ENCODE results near the gene CA4. TPM values are rescaled to one million over a fixed set of nuclear protein-coding genes. Genes with fewer than 3 reads are reported as not detected.
A peak's percentile ranks its signal among the peaks of the same experiment; 100 is the strongest.
"Not testable (repeated sequence)": the region's sequence is repeated elsewhere in the genome, so short reads cannot be mapped to it uniquely, and the experiment has no call there.

CA4 gene
- total RNA-seq, 4 donors from 2014 or later: 15.7 to 359 (median 246) TPM

DNA sequence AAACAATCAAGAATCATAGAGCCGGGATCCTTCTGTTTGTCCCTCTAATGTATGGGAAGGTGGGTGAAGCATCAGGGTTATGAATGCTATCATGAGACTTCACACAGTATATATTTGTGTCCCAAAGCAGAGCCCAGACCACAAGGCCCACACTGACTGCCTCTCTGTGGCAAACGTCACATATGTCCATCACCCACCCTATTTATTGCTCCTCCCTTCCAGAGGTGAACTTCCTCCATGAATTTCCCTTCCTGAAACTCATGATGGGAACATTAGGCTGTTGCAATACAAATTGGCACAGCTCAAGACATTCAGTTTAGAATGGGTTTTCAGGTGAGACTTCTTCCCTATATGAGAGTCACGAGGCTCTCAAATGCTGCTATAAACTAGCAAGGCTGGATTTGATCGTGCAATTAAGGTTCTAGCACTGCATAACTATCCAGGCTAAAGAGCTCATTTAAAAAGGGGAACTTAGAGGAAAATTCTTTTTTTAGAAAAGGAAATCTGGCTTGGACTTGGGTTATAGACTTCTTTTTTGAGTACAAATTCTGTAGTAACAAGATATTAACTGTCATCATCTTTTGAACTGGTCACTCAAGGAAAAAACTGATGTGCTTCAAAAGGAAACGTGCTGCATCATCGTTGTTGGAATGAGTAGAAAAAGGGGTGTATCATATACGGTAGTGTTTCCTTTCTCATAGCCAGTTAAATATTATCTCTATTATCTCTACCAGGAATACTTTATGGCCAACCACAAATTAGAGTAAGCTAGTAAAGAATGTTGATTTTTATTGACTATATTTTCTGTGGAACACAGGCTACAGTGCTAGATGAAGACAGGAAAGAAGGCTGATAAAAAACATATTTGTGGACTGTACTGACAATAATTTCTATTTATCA lies 37.3 kb downstream of the CA4 start:
- intact Hi-C loops (cut with DNase I; ENCODE audit: low total_unique reads); in situ Hi-C loops (cut with MboI; ENCODE audit: low pct_ligation_motif_present in 1 of 4, low pct_unique_long_range_greater_than_20kb in 1 of 4, low sequenced_read_pairs in 3 of 4); H3K9me3 ChIP-seq; H3K27me3 ChIP-seq; DNase-seq; H3K4me3 ChIP-seq: not testable (repeated sequence)
- Histone ChIP-seq H3K27ac (peak overlapping the region; percentile 28 to 80 (median 71)), H3K4me1 (peaks cover 4 to 28% (median 14%) of the 10 kb centered on the region in 4 donors), H3K36me3 (peaks cover 0 to 39% (median 0%) of the 10 kb centered on the region in 4 donors)
- 33 to 50% methylated on average over 5 to 7 of the region's 7 CpGs for WGBS, 2 donors (ENCODE audit: low coverage in 1 of 2)

DNA sequence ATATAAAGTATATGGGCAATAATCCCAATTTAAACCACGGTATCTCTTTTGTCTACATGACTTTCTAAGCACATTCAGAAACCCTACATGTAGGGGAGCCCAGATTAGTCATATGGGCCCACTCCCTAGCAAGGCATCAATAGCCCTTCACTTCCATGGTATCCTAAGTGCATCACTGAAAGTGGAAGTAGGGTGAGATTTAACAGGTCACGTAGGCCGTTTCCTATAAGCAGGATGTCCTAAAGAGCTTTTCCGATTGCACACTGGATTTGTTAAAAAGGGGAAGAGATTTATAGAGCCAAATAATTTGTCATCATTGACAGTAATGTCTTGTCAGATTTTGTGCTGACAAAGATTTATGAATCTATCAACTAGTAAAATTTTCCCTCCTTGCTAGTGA lies 39.0 kb downstream of the CA4 start:
- TF ChIP-seq POLR2A (IDR thresholded peaks at IDR 0.05) (no peak), EP300 (IDR thresholded peaks at IDR 0.05; ENCODE audit: low read depth) (no peak), POLR2AphosphoS5 (IDR thresholded peaks at IDR 0.05) (no peak)
- TF ChIP-seq, protein P1, sequence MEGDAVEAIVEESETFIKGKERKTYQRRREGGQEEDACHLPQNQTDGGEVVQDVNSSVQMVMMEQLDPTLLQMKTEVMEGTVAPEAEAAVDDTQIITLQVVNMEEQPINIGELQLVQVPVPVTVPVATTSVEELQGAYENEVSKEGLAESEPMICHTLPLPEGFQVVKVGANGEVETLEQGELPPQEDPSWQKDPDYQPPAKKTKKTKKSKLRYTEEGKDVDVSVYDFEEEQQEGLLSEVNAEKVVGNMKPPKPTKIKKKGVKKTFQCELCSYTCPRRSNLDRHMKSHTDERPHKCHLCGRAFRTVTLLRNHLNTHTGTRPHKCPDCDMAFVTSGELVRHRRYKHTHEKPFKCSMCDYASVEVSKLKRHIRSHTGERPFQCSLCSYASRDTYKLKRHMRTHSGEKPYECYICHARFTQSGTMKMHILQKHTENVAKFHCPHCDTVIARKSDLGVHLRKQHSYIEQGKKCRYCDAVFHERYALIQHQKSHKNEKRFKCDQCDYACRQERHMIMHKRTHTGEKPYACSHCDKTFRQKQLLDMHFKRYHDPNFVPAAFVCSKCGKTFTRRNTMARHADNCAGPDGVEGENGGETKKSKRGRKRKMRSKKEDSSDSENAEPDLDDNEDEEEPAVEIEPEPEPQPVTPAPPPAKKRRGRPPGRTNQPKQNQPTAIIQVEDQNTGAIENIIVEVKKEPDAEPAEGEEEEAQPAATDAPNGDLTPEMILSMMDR (IDR thresholded peaks at IDR 0.05): no peak
- H3K36me3 ChIP-seq: peaks cover 0 to 24% (median 0%) of the 10 kb centered on the region in 4 donors
- H3K9me3 ChIP-seq: no peaks in the 10 kb centered on the region
- no peak overlapping the region for H3K4me3 ChIP-seq
- peak overlapping the region in 1 of 4 donors; percentile 80 for H3K27ac ChIP-seq
- in situ Hi-C loops (cut with MboI; ENCODE audit: low pct_ligation_motif_present in 1 of 4, low pct_unique_long_range_greater_than_20kb in 1 of 4, low sequenced_read_pairs in 3 of 4) (no loop called here), intact Hi-C loops (cut with DNase I; ENCODE audit: low total_unique reads) (no loop called here)
- peaks cover 4 to 30% (median 16%) of the 10 kb centered on the region in 4 donors for H3K4me1 ChIP-seq
- 93 to 100% methylated on average over 2 to 4 of the region's 4 CpGs for WGBS, 2 donors (ENCODE audit: low coverage in 1 of 2)
- no peak for DNase-seq
- no peaks in the 10 kb centered on the region for H3K27me3 ChIP-seq

DNA sequence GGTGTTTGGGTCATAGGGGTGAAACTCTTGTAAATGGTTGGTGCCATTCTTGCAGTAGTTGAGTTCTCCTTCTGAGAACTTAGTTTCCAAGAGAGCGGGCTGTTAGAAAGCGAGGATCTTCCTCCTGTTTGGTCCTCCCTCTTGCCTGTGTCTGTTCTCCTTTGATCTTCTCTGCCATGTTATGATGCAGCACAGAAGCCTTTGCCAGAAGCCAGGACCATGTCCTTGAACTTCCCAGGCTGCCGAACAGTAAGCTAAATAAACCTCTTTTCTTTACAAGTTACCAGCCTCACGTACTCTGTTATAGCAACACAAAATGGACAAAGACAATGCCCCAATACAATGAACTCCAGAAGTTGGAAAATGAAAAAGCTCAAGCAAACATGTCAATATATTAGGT lies 40.3 kb downstream of the CA4 start:
- WGBS, 2 donors (ENCODE audit: low coverage in 1 of 2): 92 to 97% methylated on average over 4 of the region's 4 CpGs
- in situ Hi-C loops (cut with MboI; ENCODE audit: low pct_ligation_motif_present in 1 of 4, low pct_unique_long_range_greater_than_20kb in 1 of 4, low sequenced_read_pairs in 3 of 4); H3K27me3 ChIP-seq; intact Hi-C loops (cut with DNase I; ENCODE audit: low total_unique reads); H3K27ac ChIP-seq; H3K4me3 ChIP-seq; H3K9me3 ChIP-seq; DNase-seq: not testable (repeated sequence)
- H3K36me3 ChIP-seq: peaks cover 0 to 23% (median 0%) of the 10 kb centered on the region in 4 donors
- H3K4me1 ChIP-seq: peaks cover 4 to 40% (median 18%) of the 10 kb centered on the region in 4 donors

GRCh38 chr17:60193032-60193431 lies 43.3 kb downstream of the CA4 start:
- peaks cover 0 to 21% (median 5%) of the 10 kb centered on the region in 4 donors for H3K4me1 ChIP-seq
- intact Hi-C loops (cut with DNase I; ENCODE audit: low total_unique reads); H3K4me3 ChIP-seq; DNase-seq; in situ Hi-C loops (cut with MboI; ENCODE audit: low pct_ligation_motif_present in 1 of 4, low pct_unique_long_range_greater_than_20kb in 1 of 4, low sequenced_read_pairs in 3 of 4); H3K27ac ChIP-seq; H3K27me3 ChIP-seq; H3K9me3 ChIP-seq: not testable (repeated sequence)
- H3K36me3 ChIP-seq: peaks cover 0 to 22% (median 2%) of the 10 kb centered on the region in 4 donors
- 95 to 97% methylated on average over 3 of the region's 3 CpGs for WGBS, 2 donors (ENCODE audit: low coverage in 1 of 2)

GRCh38 chr17:60193482-60193881 lies 43.7 kb downstream of the CA4 start:
- Histone ChIP-seq H3K27ac (peak overlapping the region in 2 of 4 donors; percentile 17 to 22), H3K4me1 (peaks cover 0 to 18% (median 4%) of the 10 kb centered on the region in 4 donors), H3K27me3 (no peaks in the 10 kb centered on the region), H3K4me3 (no peak overlapping the region), H3K9me3 (no peaks in the 10 kb centered on the region), H3K36me3 (peaks cover 0 to 25% (median 2%) of the 10 kb centered on the region in 4 donors)
- TF ChIP-seq POLR2A (IDR thresholded peaks at IDR 0.05): no peak
- TF ChIP-seq EP300 (IDR thresholded peaks at IDR 0.05; ENCODE audit: low read depth): no peak
- TF ChIP-seq, protein P1 (IDR thresholded peaks at IDR 0.05): no peak
- no peak for TF ChIP-seq POLR2AphosphoS5 (IDR thresholded peaks at IDR 0.05)
- intact Hi-C loops (cut with DNase I; ENCODE audit: low total_unique reads): no loop called here
- WGBS, 2 donors (ENCODE audit: low coverage in 1 of 2): 55 to 72% methylated on average over 2 of the region's 2 CpGs
- in situ Hi-C loops (cut with MboI; ENCODE audit: low pct_ligation_motif_present in 1 of 4, low pct_unique_long_range_greater_than_20kb in 1 of 4, low sequenced_read_pairs in 3 of 4): no loop called here
- DNase-seq: no peak

DNA sequence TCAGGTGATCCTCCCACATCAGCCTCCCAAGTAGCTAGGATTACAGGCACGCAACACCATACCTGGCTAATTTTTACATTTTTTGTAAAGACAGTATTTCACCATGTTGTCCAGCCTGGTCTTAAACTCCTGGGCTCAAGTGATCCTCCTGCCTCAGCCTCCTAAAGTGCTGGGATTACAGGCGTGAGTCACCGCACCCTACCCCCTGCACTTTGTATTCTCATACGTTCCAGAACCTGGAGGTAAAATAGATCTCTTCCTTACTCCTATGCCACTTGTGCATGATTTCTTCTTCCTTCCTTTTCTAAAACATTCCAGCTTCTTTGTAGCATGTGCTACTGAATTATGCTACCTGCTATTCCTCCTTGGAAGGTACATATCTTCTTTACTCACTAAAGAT lies 44.4 kb downstream of the CA4 start:
- peak; percentile 23 for DNase-seq
- Histone ChIP-seq H3K4me1 (peaks cover 0 to 14% (median 4%) of the 10 kb centered on the region in 4 donors), H3K36me3 (peaks cover 0 to 29% (median 2%) of the 10 kb centered on the region in 4 donors), H3K27ac (peak overlapping the region in 2 of 4 donors; percentile 17 to 22)
- H3K4me3 ChIP-seq; in situ Hi-C loops (cut with MboI; ENCODE audit: low pct_ligation_motif_present in 1 of 4, low pct_unique_long_range_greater_than_20kb in 1 of 4, low sequenced_read_pairs in 3 of 4); H3K27me3 ChIP-seq; intact Hi-C loops (cut with DNase I; ENCODE audit: low total_unique reads); H3K9me3 ChIP-seq: not testable (repeated sequence)
- 70 to 91% methylated on average over 3 to 4 of the region's 4 CpGs for WGBS, 2 donors (ENCODE audit: low coverage in 1 of 2)

DNA sequence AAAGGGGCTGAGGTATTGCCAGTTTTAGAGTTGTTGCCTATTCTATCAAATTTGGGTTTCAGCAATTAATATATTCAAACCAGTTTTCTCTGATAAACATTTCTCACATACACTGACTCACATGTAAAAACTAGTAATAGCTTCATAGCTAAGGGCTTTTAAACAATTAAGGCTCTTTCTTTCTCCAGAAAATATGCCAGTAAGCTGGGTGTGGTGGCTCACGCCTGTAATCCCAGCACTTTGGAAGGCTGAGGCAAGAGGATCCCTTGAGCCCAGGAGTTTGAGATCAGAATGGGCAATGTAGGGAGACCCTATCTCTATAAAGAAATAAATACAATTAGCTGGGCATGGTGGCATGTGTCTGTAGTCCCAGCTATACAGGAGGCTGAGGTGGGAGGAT lies 48.9 kb downstream of the CA4 start:
- 60% methylated on average over 1 of the region's 1 CpG; no CpG with 5 or more reads in 1 of the 2 donors for WGBS, 2 donors (ENCODE audit: low coverage in 1 of 2)
- DNase-seq; H3K27ac ChIP-seq; H3K4me3 ChIP-seq; H3K36me3 ChIP-seq; intact Hi-C loops (cut with DNase I; ENCODE audit: low total_unique reads); H3K27me3 ChIP-seq; H3K9me3 ChIP-seq; in situ Hi-C loops (cut with MboI; ENCODE audit: low pct_ligation_motif_present in 1 of 4, low pct_unique_long_range_greater_than_20kb in 1 of 4, low sequenced_read_pairs in 3 of 4): not testable (repeated sequence)
- H3K4me1 ChIP-seq: peaks cover 0 to 11% (median 3%) of the 10 kb centered on the region in 4 donors

GRCh38 chr17:60205782-60206181 lies 56.0 kb downstream of the CA4 start:
- H3K27ac ChIP-seq; H3K36me3 ChIP-seq; H3K27me3 ChIP-seq; intact Hi-C loops (cut with DNase I; ENCODE audit: low total_unique reads); H3K4me1 ChIP-seq; DNase-seq; H3K4me3 ChIP-seq; in situ Hi-C loops (cut with MboI; ENCODE audit: low pct_ligation_motif_present in 1 of 4, low pct_unique_long_range_greater_than_20kb in 1 of 4, low sequenced_read_pairs in 3 of 4); H3K9me3 ChIP-seq: not testable (repeated sequence)
